Fibroblast of villous mesenchyme (primary cell): ENCODE data around the gene STOX2. TPM values are rescaled to one million over a fixed set of nuclear protein-coding genes. Genes with fewer than 3 reads are reported as not detected.

Source experiments
- DNase-seq: peaks from one replicate; pipeline ENCODE4 v3.0.0-alpha.2; 2010; ENCODE audit warnings: low read depth
- H3K4me3 ChIP-seq: 2 replicates; pipeline ENCODE4 v1.5.1; 2011; ENCODE audit warnings: low read depth, mild to moderate bottlenecking, low read length
- total RNA-seq: library from RNA; depleted of rRNA; stranded (reverse); fragments of >200 nt; gene quantifications from 2 replicates; pipeline ENCODE4 v1.2.3, GENCODE V29; 2012
- TF ChIP-seq, protein P1 (sequence below): IDR thresholded peaks from 2 replicates; pipeline ENCODE4 v1.5.1; 2012; ENCODE audit warnings: low read depth, mild to moderate bottlenecking, low read length; ENCODE audit not compliant: insufficient read depth

STOX2 gene
- total RNA-seq, 1 donor = 0.43 TPM

DNA sequence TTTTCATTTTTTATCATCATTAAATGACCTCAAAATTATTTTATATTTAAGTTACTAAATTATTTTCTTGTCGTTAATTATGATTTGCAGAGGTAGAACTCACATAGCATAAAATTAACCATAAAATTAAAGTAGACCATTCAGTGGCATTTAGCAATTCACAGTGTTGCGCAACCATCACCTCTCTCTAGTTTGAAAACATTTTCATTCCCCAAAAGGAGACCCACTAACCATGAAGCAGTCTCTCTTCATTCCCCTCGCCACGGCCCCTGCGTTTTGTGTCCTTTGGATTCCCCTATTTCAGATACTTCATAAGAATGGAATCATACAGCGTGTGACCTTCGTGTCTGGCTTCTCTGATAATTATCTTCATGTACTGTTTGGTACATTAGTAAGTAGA lies 157.7 kb downstream of the STOX2 start:
- TF ChIP-seq, protein P1, sequence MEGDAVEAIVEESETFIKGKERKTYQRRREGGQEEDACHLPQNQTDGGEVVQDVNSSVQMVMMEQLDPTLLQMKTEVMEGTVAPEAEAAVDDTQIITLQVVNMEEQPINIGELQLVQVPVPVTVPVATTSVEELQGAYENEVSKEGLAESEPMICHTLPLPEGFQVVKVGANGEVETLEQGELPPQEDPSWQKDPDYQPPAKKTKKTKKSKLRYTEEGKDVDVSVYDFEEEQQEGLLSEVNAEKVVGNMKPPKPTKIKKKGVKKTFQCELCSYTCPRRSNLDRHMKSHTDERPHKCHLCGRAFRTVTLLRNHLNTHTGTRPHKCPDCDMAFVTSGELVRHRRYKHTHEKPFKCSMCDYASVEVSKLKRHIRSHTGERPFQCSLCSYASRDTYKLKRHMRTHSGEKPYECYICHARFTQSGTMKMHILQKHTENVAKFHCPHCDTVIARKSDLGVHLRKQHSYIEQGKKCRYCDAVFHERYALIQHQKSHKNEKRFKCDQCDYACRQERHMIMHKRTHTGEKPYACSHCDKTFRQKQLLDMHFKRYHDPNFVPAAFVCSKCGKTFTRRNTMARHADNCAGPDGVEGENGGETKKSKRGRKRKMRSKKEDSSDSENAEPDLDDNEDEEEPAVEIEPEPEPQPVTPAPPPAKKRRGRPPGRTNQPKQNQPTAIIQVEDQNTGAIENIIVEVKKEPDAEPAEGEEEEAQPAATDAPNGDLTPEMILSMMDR = no peak
- DNase-seq = no peak

DNA sequence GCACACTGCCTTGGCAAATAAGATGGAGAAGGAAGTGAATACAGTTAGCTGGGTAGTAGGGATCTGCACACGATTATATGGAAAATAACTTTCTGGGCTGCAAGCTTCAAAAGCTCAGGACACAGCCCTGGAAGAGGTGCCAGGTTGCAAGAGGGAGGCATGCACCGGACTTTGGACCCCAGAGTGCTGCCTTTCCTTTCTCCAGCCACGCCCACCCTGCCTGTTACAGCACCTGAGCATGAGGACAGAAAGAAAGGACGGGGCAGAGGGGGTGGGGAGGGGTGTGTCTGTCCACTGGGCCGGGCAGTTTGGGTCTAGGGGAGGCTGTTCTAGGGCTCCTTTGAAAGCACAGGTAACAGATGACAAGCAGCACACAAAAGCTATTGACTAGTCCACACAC lies 159.8 kb downstream of the STOX2 start:
- TF ChIP-seq, protein P1 = no peak
- DNase-seq = no peak
- no peak overlapping the region for H3K4me3 ChIP-seq

More for the DNA sequence above, 157.7 kb downstream of the STOX2 start:
- H3K4me3 ChIP-seq = no peak overlapping the region

DNA sequence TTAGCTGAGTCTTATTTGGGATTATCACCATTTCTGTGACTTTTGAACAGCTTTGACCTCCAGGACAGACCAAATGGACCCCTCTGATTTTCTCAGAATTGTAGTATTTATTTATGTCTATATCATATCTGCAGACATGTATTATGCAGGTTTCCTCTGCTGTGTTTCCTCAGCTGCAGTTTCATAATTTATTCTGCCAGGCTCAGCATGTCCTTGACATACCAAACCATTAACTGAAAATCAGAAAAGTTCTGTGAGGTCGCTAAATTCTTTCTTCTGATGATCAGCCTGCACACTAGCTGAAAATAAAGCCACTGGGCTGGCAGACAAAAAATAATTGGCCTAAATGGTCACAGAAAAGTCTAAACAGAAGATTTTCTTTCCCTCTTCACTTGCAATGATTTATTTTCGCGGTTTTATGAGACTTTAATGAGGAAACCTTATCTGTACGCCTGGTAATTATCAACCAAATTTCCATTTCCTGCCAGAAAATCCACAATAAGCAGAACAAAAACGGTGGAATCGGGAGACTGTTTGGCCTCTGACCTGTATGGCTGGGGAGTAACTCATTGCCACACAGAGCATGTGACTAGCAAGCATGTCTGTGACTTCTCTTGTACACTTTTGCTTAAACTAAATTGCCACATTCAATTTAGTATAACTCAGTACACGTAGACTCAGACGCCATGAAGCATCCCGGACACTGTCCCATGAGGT lies 161.6 kb downstream of the STOX2 start:
- TF ChIP-seq, protein P1 = no peak
- H3K4me3 ChIP-seq = no peak overlapping the region
- peak; percentile 2 for DNase-seq

DNA sequence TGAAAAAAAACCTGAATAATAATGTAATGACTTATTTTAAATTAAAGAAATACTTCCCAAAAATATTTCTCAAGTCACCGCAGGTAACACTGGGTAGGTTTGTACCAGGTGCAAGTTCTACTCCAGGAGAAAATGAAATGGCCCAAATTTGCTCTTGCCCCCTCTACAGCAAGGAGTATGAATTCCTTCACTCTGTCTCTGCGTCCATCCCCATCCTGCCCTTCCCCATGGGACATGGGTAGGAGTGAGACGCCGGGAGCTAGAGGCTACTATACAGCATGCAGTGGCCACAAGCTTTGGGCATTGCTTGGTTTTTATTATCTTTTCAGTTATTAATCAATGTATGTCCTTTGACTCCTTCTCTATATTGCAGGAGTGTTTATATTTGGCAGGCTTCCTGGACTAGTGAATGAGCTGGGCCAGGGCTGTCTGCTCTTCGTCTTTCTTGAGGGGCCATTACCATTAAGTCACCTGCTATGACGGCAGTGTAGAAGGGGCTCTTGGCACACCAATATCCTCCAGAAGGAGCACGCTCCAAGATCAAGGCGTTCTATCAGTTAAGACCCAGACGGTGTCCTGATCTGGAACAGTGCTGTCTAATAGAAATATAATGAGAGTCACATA lies 162.9 kb downstream of the STOX2 start:
- H3K4me3 ChIP-seq = no peak overlapping the region
- TF ChIP-seq, protein P1 = no peak
- no peak for DNase-seq

Other genes starting within 250 kb of the STOX2 start
- 19.3 and 30.2 TPM in 2 replicates for gene RWDD4, start 246.1 kb upstream of the STOX2 start, total RNA-seq
- 59.9 and 69.1 TPM in 2 replicates for gene TRAPPC11, start 246.0 kb upstream of the STOX2 start, total RNA-seq